Muscle layer of colon (tissue), 2 donors: ENCODE results near the gene CC2D1A.
A peak's percentile ranks its signal among the peaks of the same experiment; 100 is the strongest.

Source experiments
- H3K27ac ChIP-seq: one replicate; pipeline ENCODE4 v1.7.0; 2013; ENCODE audit warnings: low read depth, mild to moderate bottlenecking, low read length, moderate library complexity
- H3K27me3 ChIP-seq, 2 donors: one replicate each; pipeline ENCODE4 v1.7.0; 2013; ENCODE audit warnings: low read length in 2 of 2, mild to moderate bottlenecking in 2 of 2; ENCODE audit not compliant: insufficient read depth in 2 of 2, control insufficient read depth in 1 of 2
- H3K36me3 ChIP-seq: one replicate; pipeline ENCODE4 v1.7.0; 2013; ENCODE audit warnings: mild to moderate bottlenecking, low read length; ENCODE audit not compliant: insufficient read depth
- H3K4me1 ChIP-seq: one replicate; pipeline ENCODE4 v1.7.0; 2013; ENCODE audit warnings: mild to moderate bottlenecking, low read length; ENCODE audit not compliant: insufficient read depth
- H3K4me3 ChIP-seq, 2 donors: one replicate each; pipeline ENCODE4 v1.7.0; 2013; ENCODE audit warnings: low read length in 2 of 2, low read depth in 1 of 2, mild to moderate bottlenecking in 1 of 2, moderate library complexity in 1 of 2
- H3K9ac ChIP-seq: one replicate; pipeline ENCODE4 v1.7.0; 2013; ENCODE audit warnings: low read length
- H3K9me3 ChIP-seq: one replicate; pipeline ENCODE4 v1.7.0; 2013; ENCODE audit warnings: mild to moderate bottlenecking, low read length
- donor health status: abdominal sarcoma.
- donor health status: Adenocarcinoma of cecum.

The CC2D1A gene

GRCh38 chr19:13892870-13893269 is 13.1 kb upstream of the CC2D1A start:
- Histone ChIP-seq H3K4me3 (no peak overlapping the region), H3K4me1 (no peaks in the 10 kb centered on the region), H3K27me3 (no peaks in the 10 kb centered on the region), H3K36me3 (no peaks in the 10 kb centered on the region), H3K9ac (no peak overlapping the region), H3K27ac (no peak overlapping the region), H3K9me3 (no peaks in the 10 kb centered on the region)

GRCh38 chr19:13894552-13894951 is 11.4 kb upstream of the CC2D1A start:
- H3K9ac ChIP-seq: no peak overlapping the region
- H3K4me3 ChIP-seq: no peak overlapping the region
- H3K4me1 ChIP-seq: no peaks in the 10 kb centered on the region
- H3K27me3 ChIP-seq: no peaks in the 10 kb centered on the region
- H3K36me3 ChIP-seq: no peaks in the 10 kb centered on the region
- no peaks in the 10 kb centered on the region for H3K9me3 ChIP-seq
- H3K27ac ChIP-seq: no peak overlapping the region

GRCh38 chr19:13896227-13896626 is 9.8 kb upstream of the CC2D1A start:
- Histone ChIP-seq H3K9me3 (no peaks in the 10 kb centered on the region), H3K9ac (no peak overlapping the region), H3K4me1 (no peaks in the 10 kb centered on the region), H3K36me3 (no peaks in the 10 kb centered on the region), H3K4me3 (no peak overlapping the region), H3K27ac (no peak overlapping the region), H3K27me3 (no peaks in the 10 kb centered on the region)

- H3K27me3 ChIP-seq: no peaks in the 10 kb centered on the region
- no peaks in the 10 kb centered on the region for H3K4me1 ChIP-seq
- H3K4me3 ChIP-seq: no peak overlapping the region
- H3K9me3 ChIP-seq: no peaks in the 10 kb centered on the region
- no peaks in the 10 kb centered on the region for H3K36me3 ChIP-seq
- no peak overlapping the region for H3K9ac ChIP-seq
- no peak overlapping the region for H3K27ac ChIP-seq
Observed at GRCh38 chr19:13899393-13899792, 6.6 kb upstream of the CC2D1A start.

DNA sequence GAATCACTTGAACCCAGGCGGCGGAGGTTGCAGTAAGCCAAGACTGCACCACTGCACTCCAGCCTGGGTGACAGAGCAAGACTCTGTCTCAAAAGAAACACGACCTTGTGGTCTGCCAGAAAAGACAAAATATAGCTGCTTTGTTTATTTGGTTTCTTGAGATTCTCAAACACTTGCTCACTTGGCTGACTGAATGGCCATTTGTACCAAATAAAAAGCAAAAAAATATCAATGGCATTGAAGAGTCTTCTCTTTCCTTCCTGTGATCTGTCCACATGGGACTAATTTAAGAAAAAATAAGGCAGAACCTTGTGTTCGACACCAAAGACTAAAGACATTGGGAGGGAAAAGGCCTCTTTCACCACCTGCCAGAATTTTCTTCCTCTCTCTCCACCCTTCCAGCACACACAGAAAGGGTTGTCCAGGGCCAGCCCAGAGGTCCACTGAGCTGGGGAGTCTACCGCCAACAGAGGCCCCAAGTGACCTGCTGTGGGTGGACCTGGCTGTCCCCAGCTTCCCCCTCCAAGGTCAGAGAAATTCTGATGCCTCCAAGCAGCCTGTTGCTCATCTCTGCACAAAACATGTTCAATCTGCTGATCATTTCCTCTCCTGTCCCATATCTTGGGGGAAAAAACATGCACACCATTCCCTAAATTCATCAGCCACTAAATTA is 6.0 kb upstream of the CC2D1A start:
- Histone ChIP-seq H3K27me3 (no peaks in the 10 kb centered on the region), H3K9ac (no peak overlapping the region), H3K27ac (no peak overlapping the region), H3K4me1 (no peaks in the 10 kb centered on the region), H3K4me3 (no peak overlapping the region), H3K36me3 (no peaks in the 10 kb centered on the region), H3K9me3 (no peaks in the 10 kb centered on the region)

GRCh38 chr19:13902993-13903555 is 2.9 kb upstream of the CC2D1A start:
- no peaks in the 10 kb centered on the region for H3K9me3 ChIP-seq
- no peak overlapping the region for H3K4me3 ChIP-seq
- H3K9ac ChIP-seq: no peak overlapping the region
- no peaks in the 10 kb centered on the region for H3K27me3 ChIP-seq
- peaks cover 7% of the 10 kb centered on the region for H3K4me1 ChIP-seq
- no peak overlapping the region for H3K27ac ChIP-seq
- H3K36me3 ChIP-seq: no peaks in the 10 kb centered on the region

DNA sequence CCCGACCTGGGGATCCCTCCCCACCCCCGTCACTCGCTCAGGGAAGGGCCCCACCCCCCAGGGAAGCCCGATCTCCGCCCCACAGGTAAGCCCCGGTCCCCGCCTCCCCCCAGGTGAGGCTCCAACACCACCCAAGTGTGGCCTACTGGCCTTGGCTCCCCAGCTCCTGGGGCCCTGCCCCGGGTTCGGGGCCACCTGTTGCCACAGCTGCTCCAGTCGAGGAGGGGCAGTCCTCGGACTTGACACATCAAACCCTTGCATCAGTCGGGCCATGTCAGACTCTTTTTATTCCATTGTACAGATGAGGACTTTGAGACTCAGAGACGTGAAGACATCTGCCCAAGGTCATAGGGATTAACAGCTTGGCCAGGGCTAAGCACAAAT is 512 bp downstream of the CC2D1A start:
- no peaks in the 10 kb centered on the region for H3K9me3 ChIP-seq
- H3K36me3 ChIP-seq: no peaks in the 10 kb centered on the region
- peak overlapping the region; percentile 80 to 86 for H3K4me3 ChIP-seq
- H3K9ac ChIP-seq: peak overlapping the region; percentile 41
- H3K27ac ChIP-seq: peak overlapping the region; percentile 72
- H3K27me3 ChIP-seq: no peaks in the 10 kb centered on the region
- H3K4me1 ChIP-seq: peaks cover 7% of the 10 kb centered on the region

- peak overlapping the region; percentile 72 for H3K27ac ChIP-seq
- H3K4me3 ChIP-seq: peak overlapping the region; percentile 80 to 86
- H3K9ac ChIP-seq: peak overlapping the region; percentile 41
- H3K4me1 ChIP-seq: peaks cover 7% of the 10 kb centered on the region
- H3K27me3 ChIP-seq: no peaks in the 10 kb centered on the region
- H3K36me3 ChIP-seq: no peaks in the 10 kb centered on the region
- no peaks in the 10 kb centered on the region for H3K9me3 ChIP-seq
Observed at GRCh38 chr19:13906910-13907309, 909 bp downstream of the CC2D1A start.

- Histone ChIP-seq H3K36me3 (peaks cover 9% of the 10 kb centered on the region), H3K27ac (no peak overlapping the region), H3K9me3 (no peaks in the 10 kb centered on the region), H3K4me1 (peaks cover 7% of the 10 kb centered on the region), H3K27me3 (no peaks in the 10 kb centered on the region), H3K9ac (no peak overlapping the region), H3K4me3 (no peak overlapping the region)
Observed at GRCh38 chr19:13908674-13909073, 2.7 kb downstream of the CC2D1A start.

- Histone ChIP-seq H3K36me3 (peaks cover 9% of the 10 kb centered on the region), H3K9me3 (no peaks in the 10 kb centered on the region), H3K9ac (no peak overlapping the region), H3K27me3 (no peaks in the 10 kb centered on the region), H3K4me1 (peaks cover 7% of the 10 kb centered on the region), H3K4me3 (no peak overlapping the region), H3K27ac (no peak overlapping the region)
Observed at GRCh38 chr19:13909430-13909829, 3.4 kb downstream of the CC2D1A start.

- no peak overlapping the region for H3K9ac ChIP-seq
- no peaks in the 10 kb centered on the region for H3K27me3 ChIP-seq
- H3K36me3 ChIP-seq: peaks cover 26% of the 10 kb centered on the region
- no peak overlapping the region for H3K27ac ChIP-seq
- H3K4me1 ChIP-seq: no peaks in the 10 kb centered on the region
- H3K4me3 ChIP-seq: no peak overlapping the region
- H3K9me3 ChIP-seq: no peaks in the 10 kb centered on the region
Observed at GRCh38 chr19:13913352-13913751, 7.4 kb downstream of the CC2D1A start.

- peaks cover 28% of the 10 kb centered on the region for H3K36me3 ChIP-seq
- no peaks in the 10 kb centered on the region for H3K9me3 ChIP-seq
- H3K9ac ChIP-seq: no peak overlapping the region
- no peak overlapping the region for H3K27ac ChIP-seq
- H3K4me3 ChIP-seq: no peak overlapping the region
- no peaks in the 10 kb centered on the region for H3K4me1 ChIP-seq
- no peaks in the 10 kb centered on the region for H3K27me3 ChIP-seq
Observed at GRCh38 chr19:13914777-13915176, 8.8 kb downstream of the CC2D1A start.
